ENCODE measurements around the gene DNAJB12.
A peak's percentile ranks its signal among the peaks of the same experiment; 100 is the strongest.

DNAJB12 gene

DNA sequence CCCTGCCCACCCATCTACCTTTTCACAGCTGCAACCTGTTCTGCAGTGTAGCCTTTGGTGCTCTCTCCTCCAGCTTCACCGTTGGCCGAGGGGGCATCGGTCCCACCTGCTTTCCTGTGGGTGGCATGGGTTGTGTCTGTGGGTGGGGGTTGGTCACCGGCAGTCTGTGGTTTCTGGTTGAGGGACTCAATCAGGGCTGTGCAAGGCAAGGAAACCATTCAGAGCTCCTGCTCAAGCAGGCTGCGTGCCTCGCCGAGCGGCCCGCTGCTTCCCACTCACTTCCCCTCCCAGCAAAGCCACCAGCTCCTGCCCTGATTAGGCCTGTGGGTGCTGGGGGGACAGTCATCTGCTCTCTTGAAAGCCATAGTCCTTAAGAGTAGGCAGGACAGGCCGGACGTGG, 9.8 kb downstream of the DNAJB12 start:
- no peaks in the 10 kb centered on the region for H3K9me3 Mint-ChIP-seq
- intact Hi-C loops (cut with micrococcal nuclease), result no loop called here
- H3K4me3 Mint-ChIP-seq, result no peak overlapping the region
- H3K4me1 Mint-ChIP-seq (ENCODE audit: low read depth), result peaks cover 62% of the 10 kb centered on the region
- H3K36me3 Mint-ChIP-seq (ENCODE audit: low read depth), result peaks cover 79% of the 10 kb centered on the region
- no peaks in the 10 kb centered on the region for H3K27me3 Mint-ChIP-seq
- peak overlapping the region; percentile 52 for H3K27ac Mint-ChIP-seq

DNA sequence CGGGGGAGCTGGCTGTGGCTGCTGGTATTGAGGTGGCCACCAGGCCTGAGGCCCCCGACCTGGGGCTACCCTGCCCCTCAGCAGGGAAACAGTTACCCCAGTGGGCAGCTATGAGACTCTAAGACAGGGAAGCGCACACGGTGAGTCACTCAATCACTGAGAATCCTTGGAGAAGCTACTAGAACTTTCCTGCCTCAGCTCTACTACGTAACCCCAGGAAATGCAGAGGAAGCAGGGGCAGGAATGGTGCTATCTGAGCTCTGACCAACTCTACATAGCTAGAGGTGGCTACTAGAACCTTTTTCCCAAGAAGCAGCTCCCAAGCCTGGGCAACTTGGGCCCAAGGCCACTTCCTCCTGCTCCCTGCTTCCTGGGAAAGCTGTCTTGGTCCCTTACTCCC, 11.8 kb downstream of the DNAJB12 start:
- no peaks in the 10 kb centered on the region for H3K27me3 Mint-ChIP-seq
- no peak overlapping the region for H3K4me3 Mint-ChIP-seq
- intact Hi-C loops (cut with micrococcal nuclease), result no loop called here
- H3K9me3 Mint-ChIP-seq, result no peaks in the 10 kb centered on the region
- H3K36me3 Mint-ChIP-seq (ENCODE audit: low read depth), result peaks cover 81% of the 10 kb centered on the region
- peak overlapping the region; percentile 9 for H3K27ac Mint-ChIP-seq
- peaks cover 48% of the 10 kb centered on the region for H3K4me1 Mint-ChIP-seq (ENCODE audit: low read depth)

DNA sequence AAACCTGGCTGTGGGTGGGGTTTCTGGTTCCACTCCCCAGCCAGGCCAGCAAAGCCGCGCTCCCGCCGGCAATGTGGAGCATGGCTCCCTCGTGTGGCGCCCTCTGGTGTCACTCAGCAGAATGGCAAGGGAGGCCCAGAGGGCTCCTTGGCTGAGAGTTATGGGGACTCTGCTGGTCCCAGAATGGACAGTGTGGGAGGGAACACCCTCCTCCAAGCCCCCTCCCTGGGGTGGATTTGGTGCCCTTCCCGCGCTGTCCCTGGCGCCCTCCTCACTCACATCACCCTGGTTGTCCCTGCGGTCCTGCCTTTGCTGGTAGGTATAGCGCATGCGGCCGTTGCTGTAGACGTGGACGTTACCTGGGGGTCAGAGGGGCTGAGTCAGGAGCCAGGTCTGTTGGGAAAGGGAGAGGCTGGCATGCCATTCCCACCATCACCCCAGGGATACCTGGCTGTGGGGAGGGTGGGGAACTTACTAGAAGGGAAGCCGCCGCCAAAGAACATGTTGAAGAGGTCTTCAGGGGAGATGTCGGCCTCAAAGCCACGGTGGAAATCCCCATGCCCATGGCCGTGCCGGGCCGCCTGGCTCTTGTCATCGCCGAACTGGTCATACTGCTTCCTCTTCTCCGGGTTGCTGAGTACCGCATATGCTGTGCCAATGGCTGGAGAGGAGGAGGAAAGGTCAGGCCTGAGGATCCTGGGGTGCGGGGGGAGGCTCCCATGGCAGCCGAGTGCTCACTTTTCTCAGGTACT, 14.0 kb downstream of the DNAJB12 start:
- H3K9me3 Mint-ChIP-seq, result no peaks in the 10 kb centered on the region
- intact Hi-C loops (cut with micrococcal nuclease), result no loop called here
- H3K27me3 Mint-ChIP-seq, result no peaks in the 10 kb centered on the region
- peak overlapping the region; percentile 68 for H3K27ac Mint-ChIP-seq
- peaks cover 96% of the 10 kb centered on the region for H3K36me3 Mint-ChIP-seq (ENCODE audit: low read depth)
- peaks cover 66% of the 10 kb centered on the region for H3K4me1 Mint-ChIP-seq (ENCODE audit: low read depth)
- H3K4me3 Mint-ChIP-seq, result no peak overlapping the region

DNA sequence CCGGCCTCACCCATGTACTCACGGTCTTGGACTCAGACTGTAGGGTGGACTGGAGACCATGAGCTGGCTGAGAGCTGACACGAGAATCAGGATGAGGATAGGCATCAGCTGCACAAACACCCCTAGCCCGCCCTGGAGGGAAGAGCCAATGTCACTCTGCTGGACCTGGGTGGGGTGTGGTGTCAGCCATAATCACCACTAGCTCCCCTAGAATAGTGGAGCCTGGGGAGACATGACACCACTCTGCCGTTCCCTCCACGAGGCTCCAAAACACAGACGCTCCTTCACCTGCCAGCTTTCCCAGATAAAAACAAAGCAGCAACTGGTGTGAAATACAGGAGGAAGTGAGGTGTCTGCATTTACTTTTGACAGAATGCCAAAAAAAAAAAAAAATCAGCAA, 16.5 kb downstream of the DNAJB12 start:
- Mint-ChIP-seq H3K27me3 (no peaks in the 10 kb centered on the region), H3K36me3 (ENCODE audit: low read depth) (peaks cover 100% of the 10 kb centered on the region), H3K27ac (no peak overlapping the region), H3K9me3 (no peaks in the 10 kb centered on the region), H3K4me1 (ENCODE audit: low read depth) (peaks cover 69% of the 10 kb centered on the region), H3K4me3 (no peak overlapping the region)
- intact Hi-C loops (cut with micrococcal nuclease), result loop anchor here (5.0 to 10.0 kb wide), 3 partner anchors 66 to 293 kb away; partner anchors contain the start of genes ANAPC16, ASCC1 and DDIT4

DNA sequence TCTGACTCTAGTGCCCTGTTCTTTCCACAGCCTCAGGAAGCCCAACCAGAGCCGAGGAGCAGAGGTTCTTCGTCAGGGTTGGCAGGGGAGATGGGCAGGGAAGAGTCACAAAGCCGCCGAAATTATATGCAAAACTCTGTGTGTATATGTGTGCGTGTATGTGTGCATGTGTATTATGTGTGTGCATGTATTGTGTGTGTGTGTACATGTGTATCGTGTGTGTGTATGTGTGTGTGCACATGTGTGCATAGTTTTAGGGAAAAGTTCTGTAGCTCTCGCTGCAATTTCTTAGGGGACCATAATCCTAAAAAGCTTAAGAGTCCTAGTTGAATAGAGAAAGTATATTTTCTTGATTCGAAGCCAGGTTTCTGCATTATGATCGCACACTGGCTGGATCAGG, 17.0 kb downstream of the DNAJB12 start:
- H3K9me3 Mint-ChIP-seq, result no peaks in the 10 kb centered on the region
- peaks cover 98% of the 10 kb centered on the region for H3K36me3 Mint-ChIP-seq (ENCODE audit: low read depth)
- intact Hi-C loops (cut with micrococcal nuclease), result loop anchor here (2.0 to 10.0 kb wide), 4 partner anchors 65 to 293 kb away; partner anchors contain the start of genes ANAPC16, ASCC1 and DDIT4
- no peaks in the 10 kb centered on the region for H3K27me3 Mint-ChIP-seq
- peaks cover 70% of the 10 kb centered on the region for H3K4me1 Mint-ChIP-seq (ENCODE audit: low read depth)
- H3K4me3 Mint-ChIP-seq, result no peak overlapping the region
- no peak overlapping the region for H3K27ac Mint-ChIP-seq

DNA sequence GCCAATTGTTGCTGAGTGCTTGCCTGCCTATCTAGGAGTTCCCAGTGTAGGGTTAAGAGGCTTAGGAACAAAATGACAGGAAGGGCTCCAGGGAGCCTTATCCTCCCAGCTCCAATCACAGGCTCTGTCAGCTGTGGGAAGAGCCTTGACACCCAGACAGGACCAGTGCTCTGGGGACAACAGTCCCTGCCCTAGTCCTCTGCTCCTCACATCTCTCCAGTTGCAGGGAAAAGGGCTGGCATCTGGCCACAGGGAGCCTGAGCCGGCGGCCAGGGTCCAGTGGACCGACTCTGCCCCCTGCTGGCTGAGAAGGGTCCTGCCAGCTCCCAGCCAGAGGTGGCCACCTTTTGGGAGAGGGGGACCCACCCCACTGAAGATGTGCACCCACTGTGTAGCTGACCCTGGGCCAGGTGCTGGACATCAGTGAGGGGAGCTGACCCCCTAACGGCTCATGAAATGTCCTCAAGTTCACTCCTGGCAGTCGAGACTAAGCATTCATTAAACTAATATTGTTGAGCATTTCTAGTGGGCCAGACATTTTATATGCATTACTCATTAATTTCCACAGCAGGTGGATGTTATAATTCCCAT, 17.6 kb downstream of the DNAJB12 start:
- Mint-ChIP-seq H3K4me1 (ENCODE audit: low read depth) (peaks cover 70% of the 10 kb centered on the region), H3K9me3 (no peaks in the 10 kb centered on the region), H3K27me3 (no peaks in the 10 kb centered on the region), H3K27ac (no peak overlapping the region), H3K4me3 (no peak overlapping the region), H3K36me3 (ENCODE audit: low read depth) (peaks cover 92% of the 10 kb centered on the region)
- intact Hi-C loops (cut with micrococcal nuclease), result loop anchor here (2.0 to 10.0 kb wide), 4 partner anchors 65 to 292 kb away; partner anchors contain the start of genes ANAPC16, ASCC1 and DDIT4

DNA sequence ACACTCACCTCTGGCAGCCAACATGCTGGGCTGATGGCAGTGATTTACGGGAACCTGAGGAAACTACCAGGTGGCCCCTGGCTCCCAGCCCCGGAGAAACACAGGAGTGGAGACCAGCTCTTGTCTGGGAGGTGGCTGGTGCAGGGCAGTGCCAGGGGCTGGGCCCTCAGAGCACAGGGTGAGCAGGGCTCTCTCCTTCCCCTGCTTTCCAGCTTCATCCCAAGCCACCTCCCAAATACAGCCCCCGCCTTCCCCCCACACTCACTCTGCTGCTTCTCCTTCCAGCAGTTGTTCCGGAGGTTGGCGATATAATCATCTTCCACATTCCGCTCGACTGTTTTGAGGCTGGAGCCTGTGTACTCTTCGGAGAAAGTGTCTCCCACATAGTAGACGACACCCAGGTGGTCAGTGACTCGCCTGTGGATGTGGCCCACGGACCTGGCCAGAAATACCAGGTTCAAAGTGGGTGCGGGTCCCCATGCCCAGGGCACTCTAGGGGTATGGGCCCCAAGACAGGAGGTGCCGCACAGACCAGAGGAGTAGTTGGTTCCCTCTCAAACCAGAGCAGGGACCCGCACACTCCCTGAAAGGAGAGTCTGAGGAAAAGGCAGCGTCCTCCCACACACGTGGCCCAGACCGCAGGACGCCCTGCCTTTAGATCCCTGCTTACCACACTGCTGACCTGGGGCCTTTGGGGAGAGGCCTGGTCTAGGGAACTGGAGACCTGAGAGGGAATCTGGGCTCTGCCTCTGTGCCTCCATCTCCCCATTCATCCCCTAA, 18.3 kb downstream of the DNAJB12 start:
- H3K36me3 Mint-ChIP-seq (ENCODE audit: low read depth), result peaks cover 85% of the 10 kb centered on the region
- H3K9me3 Mint-ChIP-seq, result no peaks in the 10 kb centered on the region

DNA sequence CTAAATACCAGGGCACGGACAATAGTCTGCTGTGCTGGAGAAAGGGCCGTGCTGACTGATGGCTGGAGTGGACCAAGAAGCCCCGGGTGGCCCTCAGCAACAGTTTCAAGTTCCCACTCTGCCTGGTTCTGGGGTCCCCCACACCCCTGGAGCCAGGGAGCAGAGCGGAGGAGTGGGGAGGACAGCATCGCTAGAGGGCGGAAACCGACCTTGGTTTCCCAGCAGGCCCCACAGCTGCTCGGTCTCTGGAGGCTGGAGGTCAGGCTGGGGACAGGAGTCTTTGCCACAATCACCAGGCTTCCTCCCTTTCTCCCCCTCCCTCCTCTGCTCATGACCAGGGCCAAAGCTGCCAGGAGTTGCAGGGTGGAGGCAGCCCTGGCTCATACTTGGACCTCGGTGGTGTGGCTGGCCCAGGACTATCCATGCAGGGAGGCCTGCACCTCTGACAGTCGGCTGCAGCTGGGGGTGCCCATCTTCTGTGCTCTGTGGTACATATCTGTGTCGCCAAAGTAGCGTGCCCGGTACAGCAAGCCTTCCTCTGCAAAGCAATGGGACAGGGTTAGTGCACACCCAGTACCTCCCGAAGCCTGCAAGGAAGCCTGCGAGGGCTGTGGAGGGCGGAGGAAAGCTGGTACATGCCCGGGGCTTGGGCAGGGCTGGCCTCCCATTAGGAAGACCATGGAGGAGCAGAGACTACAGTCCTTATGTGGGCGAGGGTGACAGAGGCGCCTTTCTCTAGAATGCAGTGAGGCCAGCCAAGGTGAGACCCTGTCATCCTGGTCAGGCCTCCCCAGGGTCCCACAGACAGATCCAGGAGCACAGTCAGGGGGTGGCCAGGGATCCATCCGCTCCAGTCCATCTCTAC, 19.1 kb downstream of the DNAJB12 start:
- peaks cover 77% of the 10 kb centered on the region for H3K36me3 Mint-ChIP-seq (ENCODE audit: low read depth)
- peaks cover 71% of the 10 kb centered on the region for H3K4me1 Mint-ChIP-seq (ENCODE audit: low read depth)
- no peaks in the 10 kb centered on the region for H3K27me3 Mint-ChIP-seq
- no peaks in the 10 kb centered on the region for H3K9me3 Mint-ChIP-seq
- intact Hi-C loops (cut with micrococcal nuclease), result loop anchor here (2.0 to 10.0 kb wide), 4 partner anchors 63 to 291 kb away; partner anchors contain the start of genes ANAPC16, ASCC1 and DDIT4
- H3K27ac Mint-ChIP-seq, result peak overlapping the region; percentile 61
- no peak overlapping the region for H3K4me3 Mint-ChIP-seq

More for the DNA sequence above, 18.3 kb downstream of the DNAJB12 start:
- Mint-ChIP-seq H3K27me3 (no peaks in the 10 kb centered on the region), H3K27ac (peak overlapping the region; percentile 51), H3K4me1 (ENCODE audit: low read depth) (peaks cover 70% of the 10 kb centered on the region), H3K4me3 (no peak overlapping the region)
- intact Hi-C loops (cut with micrococcal nuclease), result loop anchor here (2.0 to 10.0 kb wide), 4 partner anchors 64 to 292 kb away; partner anchors contain the start of genes ANAPC16, ASCC1 and DDIT4

DNA sequence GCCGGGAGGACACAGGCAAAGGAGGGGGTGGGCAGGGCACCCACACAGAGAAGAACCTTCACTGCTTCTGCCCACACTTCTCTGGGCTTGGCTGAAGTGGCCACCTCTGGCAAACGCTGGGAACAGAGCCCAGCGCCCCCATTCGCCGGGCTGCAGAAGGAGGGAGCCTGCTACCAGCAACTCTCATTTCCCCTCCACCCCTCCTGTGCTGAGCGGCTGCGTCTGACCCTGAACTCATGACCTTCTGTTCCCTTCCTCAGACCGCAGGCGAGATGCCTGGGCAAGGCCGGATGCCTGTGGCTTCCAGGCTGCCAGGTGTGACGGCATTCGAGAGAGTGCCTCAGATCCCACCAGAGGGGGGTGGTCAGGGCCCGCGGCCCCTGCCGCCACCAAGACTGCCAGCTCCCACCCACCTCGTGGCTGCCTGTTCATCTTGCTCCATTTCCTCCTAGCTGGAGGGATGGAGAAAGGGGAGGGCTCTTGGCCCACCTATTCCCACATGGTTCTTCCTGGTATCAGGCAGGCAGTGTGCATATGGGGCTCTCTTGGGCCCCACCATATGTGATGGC, 19.8 kb downstream of the DNAJB12 start:
- Mint-ChIP-seq H3K4me3 (no peak overlapping the region), H3K36me3 (ENCODE audit: low read depth) (peaks cover 69% of the 10 kb centered on the region), H3K27ac (peak overlapping the region; percentile 61), H3K27me3 (peaks cover 1% of the 10 kb centered on the region), H3K9me3 (no peaks in the 10 kb centered on the region), H3K4me1 (ENCODE audit: low read depth) (peaks cover 76% of the 10 kb centered on the region)
- intact Hi-C loops (cut with micrococcal nuclease), result loop anchor here (5.0 to 10.0 kb wide), 4 partner anchors 63 to 290 kb away; partner anchors contain the start of genes ANAPC16, ASCC1 and DDIT4

DNA sequence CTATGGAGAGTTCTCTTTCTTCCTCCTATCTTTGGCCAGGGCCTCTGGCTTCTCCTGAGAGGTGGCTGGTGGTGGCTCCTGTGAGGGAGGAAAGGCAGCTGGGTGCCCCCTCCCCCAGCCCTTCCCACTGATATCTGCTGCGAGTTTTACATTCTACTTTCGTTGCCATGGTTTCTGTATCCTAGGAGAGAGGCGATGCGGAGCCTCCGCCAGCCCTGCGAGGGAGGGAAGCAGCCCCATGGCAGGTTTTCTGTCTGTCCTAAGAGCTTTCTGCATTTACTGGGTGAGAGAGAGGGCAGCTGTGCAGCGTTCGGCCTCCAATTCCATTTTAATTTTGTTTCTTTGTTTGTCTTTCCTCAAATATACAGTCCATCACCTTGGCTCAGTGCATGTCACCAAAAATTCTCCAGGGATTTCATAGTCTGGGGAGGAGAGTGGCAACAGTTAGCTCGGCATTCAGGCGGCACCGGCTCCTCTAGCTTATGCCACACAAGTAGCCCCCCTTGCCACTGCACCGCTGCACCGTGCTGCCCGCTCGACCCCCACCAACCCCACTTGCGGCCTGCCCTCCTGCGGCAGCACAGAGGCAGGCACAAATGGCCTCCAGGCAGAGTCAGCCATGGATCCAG, 20.4 kb downstream of the DNAJB12 start:
- no peak overlapping the region for H3K4me3 Mint-ChIP-seq
- no peaks in the 10 kb centered on the region for H3K9me3 Mint-ChIP-seq
- intact Hi-C loops (cut with micrococcal nuclease), result loop anchor here (5.0 to 10.0 kb wide), 2 partner anchors 77 to 290 kb away; no protein-coding TSS in a partner anchor
- H3K27me3 Mint-ChIP-seq, result peaks cover 1% of the 10 kb centered on the region
- peaks cover 63% of the 10 kb centered on the region for H3K36me3 Mint-ChIP-seq (ENCODE audit: low read depth)
- H3K4me1 Mint-ChIP-seq (ENCODE audit: low read depth), result peaks cover 82% of the 10 kb centered on the region
- H3K27ac Mint-ChIP-seq, result peak overlapping the region; percentile 61

DNA sequence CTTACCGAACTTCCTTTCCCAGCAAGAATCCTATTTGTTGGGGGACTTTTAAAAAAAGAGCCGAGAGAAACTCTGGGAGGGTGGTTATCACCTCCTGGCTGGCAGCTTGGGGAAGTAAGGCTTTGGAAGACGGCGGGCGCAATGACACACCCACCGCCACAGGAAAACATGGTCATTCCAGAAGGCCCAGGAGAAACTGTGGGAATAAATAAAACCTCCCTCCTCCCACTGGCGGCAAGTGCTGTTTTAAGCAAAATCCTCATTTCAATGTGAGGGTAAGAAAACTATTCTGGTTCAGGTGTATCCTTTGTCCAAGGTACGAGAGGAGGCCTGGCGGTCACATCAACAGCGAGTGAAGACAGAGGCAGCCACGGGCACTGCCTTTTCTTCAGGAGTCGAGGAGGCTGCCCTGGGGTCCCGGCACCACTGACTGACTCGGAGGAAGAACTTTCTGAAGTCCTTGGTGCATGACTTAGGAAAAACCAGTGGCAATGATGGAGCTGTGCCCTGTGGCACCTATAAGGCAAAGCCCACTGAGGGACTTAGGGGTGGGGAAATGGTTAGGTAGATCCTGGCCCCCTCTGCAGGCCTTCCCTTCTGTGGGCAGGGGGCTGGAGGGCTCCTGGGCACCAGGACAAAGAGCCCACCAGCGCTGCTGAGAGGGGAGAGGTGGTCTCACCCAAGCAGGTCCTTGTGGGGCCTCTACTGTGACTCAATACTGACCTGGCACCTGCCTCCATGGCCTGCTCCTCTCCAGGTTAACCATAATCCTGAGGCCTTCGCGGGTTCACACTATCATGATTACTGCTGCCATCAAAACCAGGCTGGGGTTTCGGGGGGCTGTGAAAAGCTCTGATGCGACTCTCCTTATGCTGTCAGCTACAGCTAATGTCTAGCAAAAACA, 21.4 kb downstream of the DNAJB12 start:
- Mint-ChIP-seq H3K9me3 (no peaks in the 10 kb centered on the region), H3K27ac (peak overlapping the region; percentile 89), H3K4me3 (no peak overlapping the region), H3K36me3 (ENCODE audit: low read depth) (peaks cover 54% of the 10 kb centered on the region), H3K27me3 (peaks cover 1% of the 10 kb centered on the region), H3K4me1 (ENCODE audit: low read depth) (peaks cover 92% of the 10 kb centered on the region)
- intact Hi-C loops (cut with micrococcal nuclease), result loop anchor here (5.0 to 10.0 kb wide), 2 partner anchors 76 to 289 kb away; no protein-coding TSS in a partner anchor
